SK-N-MC (cell line): Measurements from ENCODE around the gene MMEL1.

Experiments
- DNase-seq: peaks from one replicate; pipeline ENCODE4 v3.0.0-alpha.2; 2011; ENCODE audit warnings: low read depth, low spot score
- H3K27ac ChIP-seq: fragments of 200-600 bp; sonication (generic); 2 replicates; pipeline ENCODE4 v1.5.1; 2016; ENCODE audit warnings: mixed run types
- H3K36me3 ChIP-seq: fragments of 200-600 bp; sonication (generic); 2 replicates; pipeline ENCODE4 v1.6.1; 2017; ENCODE audit warnings: antibody characterized with exemption, low read length, mixed read lengths; ENCODE audit not compliant: insufficient read depth
- H3K4me3 ChIP-seq: fragments of 200-600 bp; sonication (generic); 2 replicates; pipeline ENCODE4 v1.5.1; 2016
- H3K9ac ChIP-seq: fragments of 200-600 bp; sonication (generic); 2 replicates; pipeline ENCODE4 v1.8.0; 2017; ENCODE audit warnings: mixed run types, mixed read lengths; ENCODE audit not compliant: insufficient read length
- H3K9me3 ChIP-seq: fragments of 200-600 bp; sonication (generic); 2 replicates; pipeline ENCODE4 v1.6.1; 2017; ENCODE audit warnings: low read depth, mild to moderate bottlenecking, antibody characterized with exemption, low read length, moderate library complexity, mixed read lengths
- EZH2 ChIP-seq: fragments of 200-600 bp; sonication (generic); IDR thresholded peaks from one replicate; pipeline ENCODE4 v1.6.1; 2017; ENCODE audit warnings: antibody characterized with exemption
- FOXP2 ChIP-seq: optimal IDR thresholded peaks from 2 replicates; pipeline ENCODE3; 2011; ENCODE audit warnings: mild to moderate bottlenecking, moderate library complexity; ENCODE audit not compliant: insufficient read depth; ENCODE audit errors: extremely low read length, control extremely low read depth
- POLR2AphosphoS5 ChIP-seq: IDR thresholded peaks from 2 replicates; pipeline ENCODE4 v1.6.1; 2012; ENCODE audit warnings: mild to moderate bottlenecking, low read depth, low read length, borderline replicate concordance

Gene MMEL1

DNA sequence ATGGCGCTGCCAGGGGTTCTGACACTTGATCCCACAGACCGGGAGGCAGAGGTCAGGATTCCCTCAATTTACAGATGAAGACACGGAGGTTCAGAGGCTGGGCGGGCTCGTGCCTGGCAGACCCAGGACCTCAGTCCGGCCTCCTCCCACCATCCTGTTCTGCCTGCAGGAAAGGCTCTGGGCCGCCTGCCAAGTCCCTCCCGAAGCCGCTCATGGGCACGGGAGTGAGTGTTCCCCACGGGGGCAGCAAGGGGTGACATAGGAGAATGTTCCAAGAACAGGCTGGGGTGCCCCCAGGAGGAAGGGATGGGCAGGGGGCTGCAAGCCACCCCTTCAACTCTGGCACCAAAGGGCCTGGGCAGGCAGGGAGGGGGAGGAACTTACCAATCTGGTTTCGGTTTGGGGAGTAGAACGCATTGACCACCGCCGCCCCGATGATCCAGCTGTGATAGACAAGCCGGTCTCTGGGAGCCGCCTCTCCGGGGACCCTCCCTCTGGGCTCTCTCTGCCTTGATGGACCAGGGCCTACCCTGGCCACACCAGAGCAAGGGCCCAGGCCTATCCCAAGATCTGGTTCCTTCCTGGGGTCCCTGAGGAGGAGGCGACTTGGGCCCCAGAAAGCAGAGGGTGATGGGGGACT, 38.7 kb downstream of the MMEL1 start:
- no peak for DNase-seq
- Histone ChIP-seq H3K9ac (no peak overlapping the region), H3K36me3 (no peaks in the 10 kb centered on the region), H3K4me3 (no peak overlapping the region), H3K9me3 (0 out of 2 replicates have a peak, but pooled peaks cover 4% of the 10 kb centered on the region), H3K27ac (no peak overlapping the region)
- TF ChIP-seq POLR2AphosphoS5 (no peak), FOXP2 (no peak), EZH2 (no peak)

DNA sequence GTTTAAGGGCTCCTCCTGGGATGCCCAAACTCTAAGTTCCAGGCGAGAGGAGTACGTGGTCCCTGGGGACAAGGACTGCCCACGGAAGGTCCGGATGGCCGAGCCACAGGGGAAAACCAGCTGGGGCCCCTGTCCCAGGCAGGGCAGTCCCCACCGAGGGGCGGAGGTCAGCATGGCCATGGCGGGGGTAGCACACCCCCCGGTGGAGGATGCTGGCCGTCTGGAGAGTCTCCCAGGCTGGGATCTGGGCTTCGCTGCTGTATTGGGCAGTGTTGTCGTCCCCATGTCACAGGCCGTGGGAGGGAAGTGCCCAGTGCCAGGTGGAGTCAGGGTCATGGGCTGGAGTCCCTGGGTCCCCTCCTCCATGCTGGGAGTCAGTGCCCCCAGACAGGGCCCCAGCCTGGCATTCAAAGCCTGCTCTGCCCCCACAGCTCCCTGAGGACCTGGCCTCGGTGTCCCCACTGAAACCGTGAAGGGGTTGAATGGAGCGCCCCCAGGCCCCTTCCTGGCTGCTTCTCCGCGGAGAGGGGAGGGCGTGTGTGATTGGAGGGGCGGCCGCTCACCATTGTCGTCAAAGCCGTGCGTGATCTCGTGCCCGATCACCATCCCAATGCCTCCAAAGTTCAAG, 39.5 kb downstream of the MMEL1 start:
- no peaks in the 10 kb centered on the region for H3K36me3 ChIP-seq
- no peaks in the 10 kb centered on the region for H3K9me3 ChIP-seq
- DNase-seq, result no peak
- no peak for TF ChIP-seq EZH2
- no peak for TF ChIP-seq POLR2AphosphoS5
- no peak for TF ChIP-seq FOXP2
- H3K27ac ChIP-seq, result no peak overlapping the region
- no peak overlapping the region for H3K9ac ChIP-seq
- H3K4me3 ChIP-seq, result no peak overlapping the region

DNA sequence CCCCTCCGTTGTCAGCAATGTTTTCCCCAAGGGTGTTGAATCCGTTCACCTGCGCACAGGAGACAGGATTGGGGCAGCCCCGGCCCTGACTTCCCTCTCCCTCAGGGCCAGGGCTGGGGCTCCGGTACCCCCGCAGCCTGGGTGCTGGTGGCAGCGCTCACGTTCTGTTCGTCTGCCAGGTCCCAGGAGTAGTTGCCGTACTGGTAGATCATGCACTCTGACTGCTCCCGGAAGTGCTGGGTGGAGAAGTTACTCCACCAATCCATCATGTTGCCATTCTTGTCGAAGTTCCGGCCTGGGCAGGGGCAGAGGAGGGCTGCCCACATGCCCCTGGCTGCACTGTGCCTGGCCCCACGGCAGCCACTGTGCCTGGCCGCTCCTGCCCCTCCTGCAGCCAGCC, 40.1 kb downstream of the MMEL1 start:
- Histone ChIP-seq H3K9ac (no peak overlapping the region), H3K27ac (no peak overlapping the region), H3K36me3 (no peaks in the 10 kb centered on the region), H3K9me3 (no peaks in the 10 kb centered on the region), H3K4me3 (no peak overlapping the region)
- no peak for TF ChIP-seq POLR2AphosphoS5
- no peak for TF ChIP-seq EZH2
- no peak for TF ChIP-seq FOXP2
- no peak for DNase-seq

DNA sequence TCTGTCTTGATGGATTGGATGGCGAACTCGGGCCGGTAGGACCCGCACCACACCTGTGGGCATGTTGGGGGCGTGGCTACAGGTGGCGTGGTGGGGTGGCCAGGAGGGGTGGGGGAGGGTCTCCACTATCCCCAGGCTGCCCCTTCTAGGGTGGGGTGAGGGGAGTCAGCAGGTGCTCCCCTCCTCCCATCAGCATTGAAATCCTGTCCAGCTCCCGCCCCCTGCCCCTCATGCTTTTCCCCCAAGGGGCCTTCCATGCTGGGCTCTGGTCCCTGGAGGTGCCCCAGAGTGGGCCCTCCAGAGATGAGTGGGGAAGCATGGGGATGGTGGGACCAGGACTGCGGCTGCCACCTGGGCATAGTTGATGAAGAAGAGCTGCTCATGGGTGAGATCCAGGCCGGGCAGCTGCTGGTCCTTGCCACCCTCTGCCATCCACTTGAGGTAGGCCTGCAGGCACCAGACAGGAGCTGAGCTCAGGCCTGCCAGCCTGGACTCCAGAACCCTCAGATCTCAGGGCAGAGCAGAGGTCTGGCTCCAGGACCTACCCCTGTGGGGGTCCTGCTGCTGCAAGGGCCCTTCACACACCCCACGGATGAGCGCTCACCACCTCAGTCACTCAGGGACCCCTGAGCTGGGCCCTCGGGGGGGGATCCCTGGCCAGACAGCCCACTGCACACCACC, 41.1 kb downstream of the MMEL1 start:
- no peak for TF ChIP-seq POLR2AphosphoS5
- no peak for TF ChIP-seq FOXP2
- TF ChIP-seq EZH2, result no peak
- Histone ChIP-seq H3K9ac (no peak overlapping the region), H3K4me3 (no peak overlapping the region), H3K27ac (no peak overlapping the region), H3K36me3 (no peaks in the 10 kb centered on the region), H3K9me3 (no peaks in the 10 kb centered on the region)
- DNase-seq, result no peak

DNA sequence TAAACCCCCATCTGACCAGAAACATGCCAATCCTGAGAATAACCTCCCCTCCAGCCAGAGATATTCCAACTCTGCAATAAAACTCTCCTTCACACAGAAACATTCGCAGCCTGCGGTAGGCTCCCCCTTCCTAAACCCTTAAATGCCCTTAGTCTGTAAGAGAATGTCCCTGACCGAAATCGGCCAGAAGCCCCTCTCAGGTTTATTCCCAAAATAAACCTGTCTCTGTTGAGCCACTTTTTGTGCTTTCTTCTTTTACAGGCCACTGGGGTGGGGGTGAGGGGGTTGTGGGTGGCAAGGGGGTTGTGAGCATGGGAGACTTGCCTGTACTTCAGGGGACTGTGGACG, 41.6 kb downstream of the MMEL1 start:
- Histone ChIP-seq H3K27ac (no peak overlapping the region), H3K36me3 (no peaks in the 10 kb centered on the region), H3K4me3 (no peak overlapping the region), H3K9ac (no peak overlapping the region), H3K9me3 (no peaks in the 10 kb centered on the region)
- DNase-seq, result no peak
- TF ChIP-seq FOXP2, result no peak
- no peak for TF ChIP-seq EZH2
- TF ChIP-seq POLR2AphosphoS5, result no peak

DNA sequence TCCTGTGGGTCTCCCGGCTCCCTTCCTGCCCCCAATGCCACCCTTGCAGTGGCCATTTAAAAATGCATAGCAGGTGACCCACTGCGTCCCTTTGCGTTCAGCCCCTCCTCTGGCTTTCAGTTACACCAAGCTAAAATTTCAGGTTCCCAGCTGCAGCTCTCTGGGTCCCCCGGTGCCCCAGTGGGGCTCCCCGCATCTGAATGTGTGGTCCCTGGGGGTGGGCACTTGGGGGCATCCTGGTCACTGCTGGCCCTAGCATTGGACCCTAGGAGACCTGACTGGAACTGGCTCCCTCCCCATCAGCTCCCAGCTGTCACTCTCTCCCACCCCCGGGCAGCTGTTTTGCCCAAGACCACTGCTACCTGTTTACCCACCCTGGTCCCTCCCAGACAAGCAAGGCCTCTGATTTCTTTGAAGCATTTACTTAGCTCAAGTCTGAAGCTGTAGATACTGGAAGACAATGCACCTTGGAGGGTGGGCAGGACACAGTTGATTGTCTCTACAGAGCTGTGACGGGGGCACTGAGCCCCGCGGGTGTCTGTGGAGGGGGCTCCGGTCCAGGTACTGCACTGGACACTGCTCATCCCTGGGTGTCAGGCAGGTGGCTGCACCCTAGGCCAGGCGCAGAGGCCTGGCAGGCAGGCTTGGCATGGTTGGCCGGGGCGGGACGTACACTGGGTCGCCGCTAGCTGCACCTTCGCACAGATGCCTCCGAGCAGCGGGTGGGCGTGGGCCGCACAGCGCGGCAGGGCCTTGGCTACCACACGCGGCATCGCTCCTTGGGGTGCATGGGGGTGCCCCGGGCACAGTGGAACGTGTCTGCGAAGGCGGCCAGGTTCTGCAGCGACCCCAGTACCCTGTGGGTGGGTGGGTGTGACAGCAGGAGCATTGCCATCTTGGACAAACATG, 42.3 kb downstream of the MMEL1 start:
- H3K9ac ChIP-seq, result no peak overlapping the region
- H3K9me3 ChIP-seq, result no peaks in the 10 kb centered on the region
- H3K4me3 ChIP-seq, result no peak overlapping the region
- H3K36me3 ChIP-seq, result no peaks in the 10 kb centered on the region
- no peak overlapping the region for H3K27ac ChIP-seq
- TF ChIP-seq EZH2 (no peak), POLR2AphosphoS5 (no peak), FOXP2 (no peak)
- DNase-seq, result no peak

DNA sequence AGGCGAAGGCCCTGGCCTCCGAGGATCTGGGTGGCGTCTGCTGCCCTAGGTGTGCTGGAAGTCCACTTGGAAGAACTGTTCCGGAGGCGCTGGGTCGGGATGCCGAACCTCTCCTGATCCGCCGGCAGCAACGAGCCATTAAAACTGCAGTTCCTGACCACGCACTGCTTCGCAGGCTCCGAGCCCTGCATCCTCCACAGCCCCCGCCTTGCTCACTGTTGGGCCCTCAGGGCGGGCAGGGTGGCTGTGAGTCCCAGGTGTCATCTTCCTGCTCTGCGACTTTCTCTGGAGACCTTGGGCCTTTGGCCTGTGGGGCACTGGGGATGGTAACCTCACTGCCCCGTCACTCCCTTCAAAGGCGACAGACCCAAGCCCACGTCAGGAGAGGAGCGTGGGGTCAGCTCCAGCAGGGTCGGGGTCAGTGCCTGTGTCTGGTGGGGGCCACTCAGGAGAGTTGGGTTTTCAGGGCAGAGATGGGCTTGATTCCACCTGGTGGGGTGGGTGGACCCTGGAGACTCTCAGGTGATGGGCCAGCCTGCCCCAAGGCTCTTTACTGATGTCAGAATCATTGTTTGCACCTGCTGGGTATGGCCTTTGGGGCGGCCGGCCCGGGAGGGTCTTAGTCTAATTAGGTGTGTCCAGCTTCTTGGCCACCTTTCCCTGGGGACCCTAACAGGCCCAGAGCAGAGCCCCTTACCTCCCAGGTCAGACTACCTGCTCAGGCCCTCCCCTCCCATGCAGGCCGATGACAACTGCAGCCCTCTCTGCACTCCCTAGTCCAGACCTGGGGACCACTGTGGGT, 43.2 kb downstream of the MMEL1 start:
- no peak for TF ChIP-seq POLR2AphosphoS5
- TF ChIP-seq FOXP2, result no peak
- no peak for TF ChIP-seq EZH2
- H3K4me3 ChIP-seq, result no peak overlapping the region
- no peak overlapping the region for H3K9ac ChIP-seq
- no peaks in the 10 kb centered on the region for H3K9me3 ChIP-seq
- no peaks in the 10 kb centered on the region for H3K36me3 ChIP-seq
- no peak overlapping the region for H3K27ac ChIP-seq
- no peak for DNase-seq
